Breast epithelium (tissue), 3 donors: ENCODE data around the gene ALB.

Source experiments
- POLR2AphosphoS5 ChIP-seq, 3 donors: sonication (generic); formaldehyde crosslinking; IDR thresholded peaks; one replicate each; pipeline ENCODE4 v1.6.1; 2017; ENCODE audit warnings: antibody characterized with exemption in 3 of 3
- TF ChIP-seq, protein P1 (sequence below), 3 donors: fragments of 450-650 bp; IDR thresholded peaks; one replicate each; pipeline ENCODE4 v1.5.1; 2016 to 2017; ENCODE audit warnings: antibody characterized with exemption in 3 of 3, mild to moderate bottlenecking in 3 of 3, moderate library complexity in 3 of 3

DNA sequence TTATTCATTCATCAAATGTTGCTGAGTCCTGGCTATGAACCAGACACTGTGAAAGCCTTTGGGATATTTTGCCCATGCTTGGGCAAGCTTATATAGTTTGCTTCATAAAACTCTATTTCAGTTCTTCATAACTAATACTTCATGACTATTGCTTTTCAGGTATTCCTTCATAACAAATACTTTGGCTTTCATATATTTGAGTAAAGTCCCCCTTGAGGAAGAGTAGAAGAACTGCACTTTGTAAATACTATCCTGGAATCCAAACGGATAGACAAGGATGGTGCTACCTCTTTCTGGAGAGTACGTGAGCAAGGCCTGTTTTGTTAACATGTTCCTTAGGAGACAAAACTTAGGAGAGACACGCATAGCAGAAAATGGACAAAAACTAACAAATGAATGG lies 30.2 kb downstream of the ALB start:
- no peak for TF ChIP-seq POLR2AphosphoS5 (IDR thresholded peaks at IDR 0.05)
- TF ChIP-seq, protein P1, sequence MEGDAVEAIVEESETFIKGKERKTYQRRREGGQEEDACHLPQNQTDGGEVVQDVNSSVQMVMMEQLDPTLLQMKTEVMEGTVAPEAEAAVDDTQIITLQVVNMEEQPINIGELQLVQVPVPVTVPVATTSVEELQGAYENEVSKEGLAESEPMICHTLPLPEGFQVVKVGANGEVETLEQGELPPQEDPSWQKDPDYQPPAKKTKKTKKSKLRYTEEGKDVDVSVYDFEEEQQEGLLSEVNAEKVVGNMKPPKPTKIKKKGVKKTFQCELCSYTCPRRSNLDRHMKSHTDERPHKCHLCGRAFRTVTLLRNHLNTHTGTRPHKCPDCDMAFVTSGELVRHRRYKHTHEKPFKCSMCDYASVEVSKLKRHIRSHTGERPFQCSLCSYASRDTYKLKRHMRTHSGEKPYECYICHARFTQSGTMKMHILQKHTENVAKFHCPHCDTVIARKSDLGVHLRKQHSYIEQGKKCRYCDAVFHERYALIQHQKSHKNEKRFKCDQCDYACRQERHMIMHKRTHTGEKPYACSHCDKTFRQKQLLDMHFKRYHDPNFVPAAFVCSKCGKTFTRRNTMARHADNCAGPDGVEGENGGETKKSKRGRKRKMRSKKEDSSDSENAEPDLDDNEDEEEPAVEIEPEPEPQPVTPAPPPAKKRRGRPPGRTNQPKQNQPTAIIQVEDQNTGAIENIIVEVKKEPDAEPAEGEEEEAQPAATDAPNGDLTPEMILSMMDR (IDR thresholded peaks at IDR 0.05) = peak in 1 of 3 donors; percentile 24
